ENCODE measurements around the gene ROCK2. TPM values are rescaled to one million over a fixed set of nuclear protein-coding genes. Genes with fewer than 3 reads are reported as not detected.

The ROCK2 gene
- total RNA-seq, 2 donors from 2014 or later, result 85.8 to 96.6 TPM

DNA sequence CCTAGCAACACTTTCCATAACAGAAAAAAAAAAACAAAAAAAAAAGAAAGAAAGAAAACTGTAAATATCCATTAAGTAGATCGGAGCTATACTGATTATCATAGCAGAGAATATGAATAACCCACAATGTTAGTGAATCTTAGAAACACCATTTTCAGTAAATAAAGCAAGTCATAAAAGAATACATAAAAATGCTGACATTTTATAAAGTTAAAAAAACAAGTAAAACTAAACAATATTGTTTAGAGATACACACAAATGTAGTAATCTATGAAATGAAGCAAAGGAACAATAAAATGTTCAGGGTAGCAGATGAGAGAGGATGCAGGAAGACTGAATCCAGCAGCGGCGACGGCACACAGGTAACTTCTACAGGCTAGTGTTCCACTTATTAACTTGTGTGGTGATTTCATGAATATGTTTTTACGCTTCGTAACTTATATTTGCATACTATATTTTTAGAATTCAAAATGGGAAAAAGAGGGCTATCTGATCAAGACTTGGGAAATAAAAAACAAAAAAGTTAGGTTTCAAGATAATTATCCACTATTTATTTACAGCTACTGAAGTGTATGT lies 4.8 kb downstream of the ROCK2 start:
- ATAC-seq (ENCODE audit: insufficient number of reproducible peaks, low FRiP score, low read depth) (no peak), DNase-seq (ENCODE audit: low spot score) (no peak)
- Histone ChIP-seq H3K9me3 (no peaks in the 10 kb centered on the region), H3K4me3 (peak overlapping the region; percentile 45), H3K27ac (peak overlapping the region in 1 of 2 donors; percentile 45), H3K36me3 (no peaks in the 10 kb centered on the region), H3K4me1 (ENCODE audit: control insufficient read depth in 1 of 2, low read depth in 2 of 2) (peaks cover 34 to 53% of the 10 kb centered on the region in 2 donors), H3K27me3 (replicated peaks; ENCODE audit: insufficient read depth) (no peaks in the 10 kb centered on the region)
- TF ChIP-seq, protein P1, sequence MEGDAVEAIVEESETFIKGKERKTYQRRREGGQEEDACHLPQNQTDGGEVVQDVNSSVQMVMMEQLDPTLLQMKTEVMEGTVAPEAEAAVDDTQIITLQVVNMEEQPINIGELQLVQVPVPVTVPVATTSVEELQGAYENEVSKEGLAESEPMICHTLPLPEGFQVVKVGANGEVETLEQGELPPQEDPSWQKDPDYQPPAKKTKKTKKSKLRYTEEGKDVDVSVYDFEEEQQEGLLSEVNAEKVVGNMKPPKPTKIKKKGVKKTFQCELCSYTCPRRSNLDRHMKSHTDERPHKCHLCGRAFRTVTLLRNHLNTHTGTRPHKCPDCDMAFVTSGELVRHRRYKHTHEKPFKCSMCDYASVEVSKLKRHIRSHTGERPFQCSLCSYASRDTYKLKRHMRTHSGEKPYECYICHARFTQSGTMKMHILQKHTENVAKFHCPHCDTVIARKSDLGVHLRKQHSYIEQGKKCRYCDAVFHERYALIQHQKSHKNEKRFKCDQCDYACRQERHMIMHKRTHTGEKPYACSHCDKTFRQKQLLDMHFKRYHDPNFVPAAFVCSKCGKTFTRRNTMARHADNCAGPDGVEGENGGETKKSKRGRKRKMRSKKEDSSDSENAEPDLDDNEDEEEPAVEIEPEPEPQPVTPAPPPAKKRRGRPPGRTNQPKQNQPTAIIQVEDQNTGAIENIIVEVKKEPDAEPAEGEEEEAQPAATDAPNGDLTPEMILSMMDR (IDR thresholded peaks at IDR 0.05), result no peak

DNA sequence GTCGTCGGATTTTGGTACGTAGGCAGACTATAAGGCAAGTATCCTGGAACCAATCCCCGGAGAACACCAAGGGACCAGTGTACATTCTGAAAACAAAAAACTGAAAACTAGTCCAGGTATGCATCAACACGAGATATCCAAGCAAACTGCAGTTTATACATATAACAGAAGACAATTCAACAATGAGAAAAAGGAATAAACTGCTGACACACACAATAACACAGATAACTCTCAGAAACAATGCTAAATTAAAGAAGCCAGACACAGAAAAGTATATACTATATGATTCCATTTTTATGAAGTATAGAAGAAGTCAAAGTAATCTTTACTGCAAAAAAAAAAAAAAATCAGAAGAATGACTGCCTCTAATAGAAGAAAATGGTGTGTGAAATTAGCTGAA lies 5.9 kb downstream of the ROCK2 start:
- DNase-seq (ENCODE audit: low spot score) (no peak), ATAC-seq (ENCODE audit: insufficient number of reproducible peaks, low FRiP score, low read depth) (no peak)
- H3K4me3 ChIP-seq, result no peak overlapping the region
- no peaks in the 10 kb centered on the region for H3K9me3 ChIP-seq
- peaks cover 44 to 63% of the 10 kb centered on the region in 2 donors for H3K4me1 ChIP-seq (ENCODE audit: control insufficient read depth in 1 of 2, low read depth in 2 of 2)
- no peaks in the 10 kb centered on the region for H3K27me3 ChIP-seq (replicated peaks; ENCODE audit: insufficient read depth)
- no peaks in the 10 kb centered on the region for H3K36me3 ChIP-seq
- TF ChIP-seq, protein P1 (IDR thresholded peaks at IDR 0.05), result no peak
- H3K27ac ChIP-seq, result no peak overlapping the region

DNA sequence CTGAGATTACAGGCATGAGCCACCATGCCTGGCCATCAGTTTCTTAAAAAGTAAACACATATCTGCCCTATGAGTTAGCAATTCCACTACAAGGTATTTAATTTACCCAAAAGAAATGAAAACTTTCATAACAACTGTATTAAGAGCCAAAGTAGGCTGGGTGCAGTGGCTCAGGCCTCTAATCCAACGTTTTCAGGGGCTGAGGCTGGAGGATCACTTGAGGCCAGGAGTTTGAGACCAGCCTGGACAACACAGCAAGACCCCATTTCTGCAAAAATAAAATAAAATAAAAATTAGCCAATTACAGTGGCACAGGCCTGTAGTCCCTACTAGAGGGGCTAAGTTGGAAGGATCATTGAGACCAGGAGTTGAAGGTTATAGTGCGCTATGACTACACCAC lies 6.5 kb downstream of the ROCK2 start:
- peaks cover 46 to 69% of the 10 kb centered on the region in 2 donors for H3K4me1 ChIP-seq (ENCODE audit: control insufficient read depth in 1 of 2, low read depth in 2 of 2)
- TF ChIP-seq, protein P1 (IDR thresholded peaks at IDR 0.05), result no peak
- no peaks in the 10 kb centered on the region for H3K9me3 ChIP-seq
- H3K4me3 ChIP-seq, result no peak overlapping the region
- H3K36me3 ChIP-seq, result no peaks in the 10 kb centered on the region
- no peak for ATAC-seq (ENCODE audit: insufficient number of reproducible peaks, low FRiP score, low read depth)
- DNase-seq (ENCODE audit: low spot score), result no peak
- H3K27ac ChIP-seq, result no peak overlapping the region
- no peaks in the 10 kb centered on the region for H3K27me3 ChIP-seq (replicated peaks; ENCODE audit: insufficient read depth)

DNA sequence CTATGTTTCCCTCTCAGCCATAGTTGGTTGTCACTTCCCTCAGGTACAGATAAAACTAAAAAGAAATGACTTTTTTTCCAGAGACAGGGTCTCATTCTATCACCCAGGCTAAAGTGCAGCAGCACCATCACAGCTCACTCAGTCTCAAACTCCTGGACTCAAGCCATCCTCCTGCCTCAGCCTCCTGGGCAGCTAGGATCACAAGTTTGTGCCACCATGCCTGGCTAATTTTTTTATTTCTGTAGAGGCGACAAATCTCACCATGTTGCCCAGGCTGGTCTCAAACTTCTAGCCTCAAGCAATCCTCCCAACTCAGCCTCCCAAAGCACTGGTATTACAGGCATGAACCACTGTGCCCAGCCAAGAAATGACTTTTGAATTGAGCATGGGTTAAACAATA lies 8.2 kb downstream of the ROCK2 start:
- no peak for ATAC-seq (ENCODE audit: insufficient number of reproducible peaks, low FRiP score, low read depth)
- peaks cover 42 to 64% of the 10 kb centered on the region in 2 donors for H3K4me1 ChIP-seq (ENCODE audit: control insufficient read depth in 1 of 2, low read depth in 2 of 2)
- no peak overlapping the region for H3K4me3 ChIP-seq
- H3K36me3 ChIP-seq, result no peaks in the 10 kb centered on the region
- H3K9me3 ChIP-seq, result no peaks in the 10 kb centered on the region
- H3K27ac ChIP-seq, result no peak overlapping the region
- no peak for DNase-seq (ENCODE audit: low spot score)
- H3K27me3 ChIP-seq (replicated peaks; ENCODE audit: insufficient read depth), result no peaks in the 10 kb centered on the region
- TF ChIP-seq, protein P1 (IDR thresholded peaks at IDR 0.05), result no peak

DNA sequence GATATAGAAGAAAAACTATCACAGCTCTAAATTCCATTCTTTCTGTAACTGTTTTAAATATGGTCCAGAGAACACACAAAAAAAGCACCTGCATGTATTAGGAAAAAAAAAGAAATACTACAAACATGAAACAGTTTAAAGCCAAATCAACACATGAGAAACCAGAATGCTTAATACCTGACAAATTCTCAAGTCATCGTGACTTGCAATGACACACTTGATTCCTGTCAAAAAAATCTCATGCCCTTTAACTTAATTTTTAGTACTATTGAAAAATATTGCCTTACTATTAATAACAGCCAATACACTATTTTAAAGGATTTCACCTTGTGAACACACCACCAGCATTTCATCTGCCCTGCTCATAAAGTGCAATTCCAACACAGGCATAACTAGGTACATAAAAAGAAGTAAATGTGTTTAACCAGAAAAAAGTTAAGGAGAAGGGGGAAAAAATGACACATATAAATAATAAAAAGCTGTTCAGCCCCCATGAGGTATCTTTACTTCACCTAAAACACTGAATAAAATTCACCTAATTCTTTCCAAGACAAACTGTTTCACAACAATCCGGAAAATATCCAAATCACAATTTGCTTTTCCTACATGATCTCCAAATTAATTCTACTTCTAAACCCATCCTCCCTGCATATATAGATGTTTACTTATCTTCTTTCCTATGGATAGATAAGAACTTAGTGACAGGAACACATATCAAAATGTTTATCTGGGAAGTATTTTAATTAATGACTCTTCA lies 10.8 kb downstream of the ROCK2 start:
- Histone ChIP-seq H3K27me3 (replicated peaks; ENCODE audit: insufficient read depth) (no peaks in the 10 kb centered on the region), H3K9me3 (no peaks in the 10 kb centered on the region), H3K36me3 (no peaks in the 10 kb centered on the region), H3K4me3 (no peak overlapping the region), H3K4me1 (ENCODE audit: control insufficient read depth in 1 of 2, low read depth in 2 of 2) (peaks cover 41 to 57% of the 10 kb centered on the region in 2 donors), H3K27ac (no peak overlapping the region)
- TF ChIP-seq, protein P1 (IDR thresholded peaks at IDR 0.05), result no peak
- ATAC-seq (ENCODE audit: insufficient number of reproducible peaks, low FRiP score, low read depth) (no peak), DNase-seq (ENCODE audit: low spot score) (no peak)

All from thoracic aorta (tissue), 2 donors.